Measurements from ENCODE around the gene CLASRP. TPM values are rescaled to one million over a fixed set of nuclear protein-coding genes. Genes with fewer than 3 reads are reported as not detected.

CLASRP gene
- total RNA-seq, 4 donors from 2014 or later: 23.3 to 86.7 (median 44.0) TPM

DNA sequence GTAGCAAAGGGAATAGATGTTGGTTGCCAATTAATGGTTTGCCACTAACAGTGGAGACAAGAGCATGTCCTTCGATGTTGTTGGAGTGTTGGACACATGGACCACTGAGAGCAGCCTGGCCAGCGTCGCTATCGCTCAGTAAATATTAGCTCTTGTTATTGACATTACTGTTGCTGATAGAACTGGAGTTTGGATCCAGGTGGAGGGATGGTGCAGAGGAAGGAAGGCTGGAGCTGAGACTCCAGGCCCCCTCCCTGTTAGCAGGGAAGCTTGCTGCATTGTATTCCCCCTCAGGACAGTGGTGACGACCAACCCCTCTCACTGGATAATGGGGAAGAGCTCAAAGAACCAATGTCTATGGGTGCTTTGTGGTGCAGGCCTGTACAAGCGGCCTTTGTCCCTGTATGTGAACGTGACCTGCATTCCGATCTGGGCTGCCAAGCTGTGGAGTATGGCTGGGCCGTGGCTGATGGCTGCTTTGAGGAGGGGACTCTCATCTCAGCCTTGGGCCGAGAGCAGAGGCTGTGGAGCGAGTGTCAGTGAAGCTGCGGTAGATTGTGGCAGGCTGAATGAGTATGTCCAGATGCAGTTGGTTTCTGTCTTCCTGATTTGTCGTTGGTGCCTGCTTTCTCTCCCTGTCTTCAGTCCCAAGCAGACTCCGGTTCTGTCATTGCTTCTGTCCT, 7.0 kb downstream of the CLASRP start:
- no peak for TF ChIP-seq CTCF (IDR thresholded peaks at IDR 0.05; ENCODE audit: low read depth)

DNA sequence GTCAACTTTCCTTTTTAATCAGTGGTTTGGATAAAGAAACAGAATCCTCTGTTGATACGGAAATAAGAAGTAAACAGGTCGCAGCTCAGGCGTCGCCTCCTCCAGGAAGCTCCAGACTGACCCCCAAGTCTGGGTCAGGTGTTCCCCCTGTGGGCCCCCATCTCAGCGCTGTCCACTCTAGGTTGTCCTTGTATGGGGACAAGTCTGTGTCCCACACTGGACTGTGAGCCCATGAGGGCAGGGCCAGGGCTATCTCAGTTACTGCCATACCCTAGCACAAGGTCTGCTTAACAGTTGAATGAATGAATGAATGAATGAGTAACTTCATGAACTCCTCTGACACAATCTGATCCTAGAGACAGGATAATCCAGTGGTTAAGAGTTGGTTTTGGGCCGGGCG, 7.5 kb downstream of the CLASRP start:
- TF ChIP-seq CTCF (IDR thresholded peaks at IDR 0.05; ENCODE audit: low read depth): no peak

- no peak for TF ChIP-seq CTCF (IDR thresholded peaks at IDR 0.05; ENCODE audit: low read depth)
Observed at GRCh38 chr19:45047188-45047797, 8.4 kb downstream of the CLASRP start.

- no peak for TF ChIP-seq CTCF (IDR thresholded peaks at IDR 0.05; ENCODE audit: low read depth)
Observed at GRCh38 chr19:45049073-45049736, 10.4 kb downstream of the CLASRP start.

DNA sequence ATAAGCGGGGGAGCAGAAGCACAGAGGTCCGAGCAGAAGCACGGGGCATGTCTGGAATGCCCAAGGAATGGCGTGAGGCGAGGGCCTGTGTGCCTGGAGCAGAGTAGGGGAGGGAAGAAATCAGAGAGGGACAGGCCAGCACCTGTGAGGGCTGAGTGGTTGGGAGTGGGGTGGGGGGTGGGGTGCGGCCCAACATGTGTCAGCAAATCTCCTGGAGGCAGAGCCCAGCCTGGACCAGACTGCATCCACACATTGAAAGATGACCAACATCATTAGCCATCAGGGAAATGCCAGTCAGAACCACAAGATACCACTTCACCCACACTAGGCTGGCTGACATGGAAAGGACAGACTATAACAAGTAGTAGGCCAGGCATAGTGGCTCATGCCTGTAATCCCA, 11.2 kb downstream of the CLASRP start:
- no peak for TF ChIP-seq CTCF (IDR thresholded peaks at IDR 0.05; ENCODE audit: low read depth)

DNA sequence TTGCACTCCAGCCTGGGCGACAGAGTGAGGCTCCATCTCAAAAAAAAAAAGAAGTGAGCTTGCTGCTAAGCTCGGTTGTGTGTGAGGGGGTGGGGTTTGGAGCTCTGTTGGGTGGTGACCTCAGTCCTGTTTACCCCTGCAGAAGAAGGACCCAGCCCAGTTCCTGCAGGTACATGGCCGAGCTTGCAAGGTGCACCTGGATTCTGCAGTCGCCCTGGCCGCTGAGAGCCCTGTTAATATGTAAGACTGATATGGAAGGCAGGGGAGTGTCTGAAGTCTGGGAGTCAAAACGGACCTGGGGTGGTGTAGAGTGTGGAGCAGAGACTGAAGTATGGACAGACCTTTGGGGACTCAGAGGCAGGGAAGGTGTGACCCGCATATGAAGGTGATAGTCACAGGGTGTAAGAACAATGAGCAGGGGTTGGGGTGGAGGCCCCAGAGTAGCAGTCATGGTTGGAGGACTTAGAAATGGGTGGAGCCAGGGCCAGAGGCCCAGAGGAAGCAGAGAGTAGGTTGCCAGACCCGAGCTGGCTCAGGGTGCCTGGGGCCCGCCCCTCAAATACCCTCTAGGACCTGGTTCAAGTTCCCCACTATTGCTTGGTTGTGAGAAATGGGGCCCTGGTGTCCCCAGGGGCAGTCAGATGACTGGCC, 13.2 kb downstream of the CLASRP start:
- TF ChIP-seq CTCF (IDR thresholded peaks at IDR 0.05; ENCODE audit: low read depth): no peak

DNA sequence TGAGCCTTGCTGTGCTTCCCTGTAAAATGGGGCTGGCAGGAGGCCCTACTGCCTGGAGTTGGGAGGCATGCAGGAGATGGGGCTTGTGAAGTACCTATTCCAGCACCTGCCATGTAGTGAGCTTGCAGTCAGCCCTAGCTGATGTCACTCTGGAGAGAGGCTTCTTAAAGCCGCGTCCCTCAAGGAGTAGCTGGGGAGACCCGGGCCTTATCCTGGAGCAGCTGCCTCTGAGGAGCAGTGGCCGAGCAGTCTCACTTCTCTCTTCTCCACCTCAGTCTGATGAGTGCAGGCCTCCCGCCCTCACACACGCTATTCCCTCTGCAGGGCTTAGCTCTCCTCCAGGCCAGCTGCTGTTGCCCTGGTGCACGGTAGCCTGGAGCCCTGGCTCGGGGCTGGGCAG, 18.0 kb downstream of the CLASRP start:
- TF ChIP-seq CTCF (IDR thresholded peaks at IDR 0.05; ENCODE audit: low read depth): no peak
